Stimulated activated naive CD8-positive, alpha-beta T cell treated with anti-CD3 and anti-CD28 coated beads, Interleukin-15, Interleukin-2, amounts not matched to agents 100 U/mL and 50 U/mL, for 24 hours (primary cell): ENCODE results near the gene SLC17A9.

Experiments
- ATAC-seq: fragments of 150-1000 bp; cut with Tn5 transposase; one replicate; pipeline ENCODE4 v1.10.0; 2021
- DNase-seq: peaks from one replicate; pipeline ENCODE4 v3.0.0; 2021

SLC17A9 gene

DNA sequence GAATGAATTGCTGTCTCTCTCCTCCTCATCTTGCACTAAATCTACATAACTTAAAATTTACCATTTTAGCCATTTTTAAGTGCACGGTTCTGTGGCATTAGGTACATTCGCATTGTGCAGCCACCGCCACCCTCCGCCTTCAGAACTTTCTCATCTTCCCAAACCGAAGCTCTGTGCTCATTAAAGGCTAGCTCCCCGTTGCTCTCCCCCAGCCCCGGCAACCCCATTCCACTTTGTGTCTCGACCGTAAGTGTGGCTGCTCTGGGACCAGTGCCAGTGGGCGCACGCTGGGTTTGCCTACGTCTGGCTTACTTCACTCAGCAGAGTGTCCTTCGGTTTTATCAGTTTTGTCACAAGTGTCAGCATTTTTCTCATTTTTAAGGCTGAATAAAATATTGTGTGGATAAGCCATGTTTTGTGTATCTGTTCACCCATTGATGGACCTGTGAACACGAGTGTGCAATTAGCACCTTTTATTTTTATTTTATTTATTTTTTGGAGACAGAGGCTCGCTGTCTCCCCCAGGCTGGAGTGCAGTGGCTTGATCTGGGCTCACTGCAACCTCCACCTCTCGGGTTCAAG lies 16.8 kb downstream of the SLC17A9 start:
- ATAC-seq (no peak), DNase-seq (no peak)

DNA sequence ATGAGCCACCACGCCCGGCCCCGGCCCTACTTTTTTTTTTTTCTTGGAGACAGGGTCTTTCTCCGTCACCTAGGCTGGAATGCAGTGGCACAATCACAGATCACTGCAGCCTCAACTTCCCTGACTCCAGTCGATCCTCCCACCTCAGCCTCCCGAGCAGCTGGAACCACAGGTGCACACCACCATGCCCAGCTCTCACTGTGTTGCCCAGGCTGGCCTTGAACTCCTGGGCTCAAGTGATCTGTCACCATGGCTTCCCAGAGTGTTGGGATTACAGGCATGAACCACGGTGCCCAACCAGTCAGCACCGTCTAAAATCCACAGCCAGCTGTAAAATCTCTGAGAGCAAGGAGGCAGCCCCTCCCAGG lies 17.4 kb downstream of the SLC17A9 start:
- DNase-seq = no peak
- ATAC-seq = no peak

DNA sequence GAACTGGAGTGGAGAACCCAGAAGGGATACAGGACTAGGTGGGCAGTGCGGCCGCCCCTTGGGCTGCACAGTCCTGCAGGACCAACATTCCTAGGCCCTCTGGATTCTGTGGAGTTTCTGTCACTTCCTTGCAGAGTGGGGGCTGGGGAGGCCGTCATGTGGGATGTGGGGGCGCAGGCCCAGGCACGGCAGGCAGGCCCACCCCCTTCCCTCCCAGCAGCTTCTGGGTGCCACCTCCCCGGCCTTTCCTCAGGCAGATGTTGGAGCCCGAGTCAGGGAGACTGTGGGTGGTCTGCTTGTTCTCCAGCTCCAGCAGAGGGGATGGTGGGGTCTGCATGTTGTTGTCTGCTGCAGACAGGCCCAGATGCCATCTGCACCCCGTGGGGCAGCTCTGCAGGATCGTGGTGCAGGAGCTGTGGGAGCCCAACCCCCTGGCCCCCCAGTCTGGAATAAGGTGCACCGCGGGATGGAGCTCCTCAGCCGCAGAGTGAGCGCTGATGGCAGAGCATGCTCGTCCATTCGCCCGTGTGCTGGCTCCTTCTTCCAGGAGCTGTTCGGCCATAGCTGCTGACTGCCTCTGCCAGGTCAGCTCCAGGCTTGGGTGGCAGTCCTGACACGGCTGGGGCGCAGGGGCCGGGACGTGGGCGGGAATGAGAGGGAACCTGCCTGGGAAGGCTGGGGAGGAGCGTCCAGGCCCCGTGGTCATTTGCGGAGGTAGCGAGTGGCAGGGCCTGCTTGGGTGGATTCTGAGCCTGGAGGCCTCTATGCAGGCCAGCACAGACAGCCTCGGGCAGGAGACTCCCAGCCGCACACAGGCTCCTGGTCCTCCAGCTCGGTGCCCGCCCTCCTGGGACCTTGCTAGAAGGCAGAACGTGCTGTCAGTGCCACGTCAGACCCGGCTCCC lies 18.1 kb downstream of the SLC17A9 start:
- no peak for DNase-seq
- ATAC-seq = no peak

DNA sequence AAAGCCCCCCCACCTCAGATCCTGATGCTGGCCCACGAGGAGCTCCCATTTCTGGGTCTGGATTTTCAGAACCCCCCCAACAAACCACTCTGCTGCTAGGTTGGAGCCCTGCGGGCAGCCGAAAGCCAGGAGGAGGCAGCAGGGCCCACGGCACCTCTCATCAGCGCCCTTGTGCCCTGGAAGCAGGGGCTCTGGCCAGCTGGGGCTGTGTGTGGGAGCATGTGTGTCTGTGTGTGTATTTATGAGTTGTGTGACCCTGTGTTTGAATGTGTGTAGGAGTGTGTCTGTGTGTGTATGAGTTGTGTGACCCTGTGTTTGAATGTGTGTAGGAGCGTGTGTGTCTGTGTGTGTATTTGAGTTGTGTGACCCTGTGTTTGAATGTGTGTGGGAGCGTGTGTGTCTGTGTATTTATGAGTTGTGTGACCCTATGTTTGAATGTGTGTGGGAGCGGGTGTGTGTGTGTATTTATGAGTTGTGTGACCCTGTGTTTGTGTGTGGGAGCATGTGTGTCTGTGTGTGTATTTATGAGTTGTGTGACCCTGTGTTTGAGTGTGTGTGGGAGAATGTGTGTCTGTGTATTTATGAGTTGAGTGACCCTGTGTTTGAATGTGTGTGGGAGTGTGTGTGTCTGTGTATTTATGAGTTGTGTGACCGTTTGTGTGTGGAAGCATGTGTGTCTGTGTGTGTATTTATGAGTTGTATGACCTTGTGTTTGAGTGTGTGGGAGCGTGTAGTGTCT lies 18.9 kb downstream of the SLC17A9 start:
- DNase-seq (no peak), ATAC-seq (no peak)

DNA sequence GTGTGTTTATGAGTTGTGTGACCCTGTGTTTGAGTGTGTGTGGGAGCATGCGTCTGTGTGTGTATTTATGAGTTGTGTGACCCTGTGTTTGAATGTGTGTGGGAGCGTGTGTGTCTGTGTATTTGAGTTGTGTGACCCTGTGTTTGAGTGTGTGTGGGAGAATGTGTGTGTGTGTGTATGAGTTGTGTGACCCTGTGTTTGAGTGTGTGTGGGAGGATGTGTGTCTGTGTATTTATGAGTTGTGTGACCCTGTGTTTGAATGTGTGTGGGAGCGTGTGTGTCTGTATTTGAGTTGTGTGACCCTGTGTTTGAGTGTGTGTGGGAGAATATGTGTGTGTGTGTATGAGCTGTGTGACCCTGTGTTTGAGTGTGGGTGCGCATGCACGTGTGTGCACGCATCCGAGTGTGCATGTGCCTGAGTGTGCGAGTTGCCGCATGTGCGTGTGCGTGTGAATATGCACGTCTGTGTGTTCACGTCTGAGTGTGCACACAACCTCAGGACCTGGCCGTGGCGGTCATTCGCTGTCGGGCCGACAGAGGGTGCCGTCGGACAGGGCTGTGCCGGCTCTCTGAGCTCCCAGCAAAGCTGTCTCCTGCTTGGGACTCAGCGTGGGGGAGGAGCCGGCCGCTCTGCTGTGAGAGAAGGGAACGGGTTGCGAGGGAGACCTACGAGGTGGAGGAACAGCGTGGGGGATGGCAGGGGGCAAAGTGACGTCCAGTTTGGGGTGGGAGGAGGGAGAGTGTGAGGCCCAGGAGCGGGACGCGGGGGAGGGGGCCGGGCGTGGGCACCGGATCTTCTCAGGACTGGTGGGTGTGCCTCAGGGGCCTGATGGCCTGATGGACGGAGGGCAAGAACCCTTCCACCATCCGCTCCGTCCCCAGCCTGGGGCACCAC lies 19.7 kb downstream of the SLC17A9 start:
- ATAC-seq (peak; percentile 94), DNase-seq (peak; percentile 93)

DNA sequence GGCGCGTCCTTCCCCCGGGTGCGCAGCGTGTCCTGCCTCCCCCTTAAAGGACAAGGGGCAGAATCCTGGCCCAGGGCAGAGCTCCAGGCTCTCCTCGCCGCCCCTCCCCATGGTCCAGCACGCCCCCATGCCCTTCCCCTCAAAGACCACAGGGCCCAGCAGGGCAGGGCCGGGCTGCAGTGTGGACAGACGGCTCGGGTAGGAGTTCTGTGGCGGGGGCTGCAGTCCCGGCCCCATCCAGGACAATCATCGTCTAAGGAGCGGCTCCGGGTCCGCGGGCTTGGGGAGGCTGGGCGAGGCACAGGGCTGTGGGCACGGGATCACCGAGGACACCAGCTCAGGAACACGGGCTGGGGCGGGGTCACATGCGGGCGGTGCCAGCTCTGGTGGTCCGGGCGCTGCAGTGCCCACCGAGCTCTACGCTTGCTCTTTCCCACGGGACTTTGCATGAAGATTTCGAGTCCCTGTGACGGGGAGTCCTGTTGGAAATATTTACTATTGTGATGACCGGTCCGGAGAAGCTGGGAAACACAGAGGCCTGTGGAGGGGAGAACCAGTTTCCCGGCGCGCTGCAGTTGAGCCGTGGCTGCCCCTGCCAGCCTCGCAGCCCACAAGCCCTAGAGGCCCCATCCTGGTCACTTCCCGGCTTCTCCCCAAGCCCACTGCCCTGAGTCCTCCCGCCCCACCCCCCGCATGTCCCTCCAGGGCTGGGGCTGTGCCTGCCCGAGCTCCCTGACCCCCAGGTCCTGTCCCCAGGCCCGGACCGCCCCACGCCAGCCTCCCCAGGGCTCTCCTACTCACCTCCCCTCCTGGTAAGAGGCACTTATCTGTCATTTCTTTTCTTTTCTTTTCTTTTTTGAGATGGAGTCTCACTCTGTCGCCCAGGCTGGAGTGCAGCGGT lies 20.6 kb downstream of the SLC17A9 start:
- no peak for DNase-seq
- no peak for ATAC-seq

DNA sequence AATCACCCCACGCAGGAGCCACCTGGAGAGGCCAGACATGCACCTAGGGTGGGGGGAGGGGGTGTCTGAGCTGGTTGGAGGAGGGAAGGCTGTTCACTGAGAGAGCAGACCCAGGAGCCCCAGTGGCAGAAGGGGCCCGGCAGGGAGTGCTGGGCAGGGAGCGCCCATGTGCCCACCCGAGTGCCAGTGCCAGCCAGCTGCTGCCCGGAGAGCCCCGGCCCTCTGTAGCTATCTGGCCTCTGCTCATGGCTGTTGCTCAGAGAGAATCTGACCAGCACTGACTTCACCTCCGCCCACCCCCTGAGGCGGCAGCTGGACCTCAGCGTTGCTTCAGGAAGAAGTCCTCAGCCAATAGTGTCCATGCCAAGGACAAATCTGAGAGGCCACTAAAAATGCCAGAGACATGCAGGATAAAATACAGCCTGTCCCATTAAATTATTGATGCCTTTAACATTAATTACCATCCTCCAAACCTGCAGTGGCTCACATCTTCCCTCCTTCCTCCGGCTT lies 22.8 kb downstream of the SLC17A9 start:
- no peak for ATAC-seq

DNA sequence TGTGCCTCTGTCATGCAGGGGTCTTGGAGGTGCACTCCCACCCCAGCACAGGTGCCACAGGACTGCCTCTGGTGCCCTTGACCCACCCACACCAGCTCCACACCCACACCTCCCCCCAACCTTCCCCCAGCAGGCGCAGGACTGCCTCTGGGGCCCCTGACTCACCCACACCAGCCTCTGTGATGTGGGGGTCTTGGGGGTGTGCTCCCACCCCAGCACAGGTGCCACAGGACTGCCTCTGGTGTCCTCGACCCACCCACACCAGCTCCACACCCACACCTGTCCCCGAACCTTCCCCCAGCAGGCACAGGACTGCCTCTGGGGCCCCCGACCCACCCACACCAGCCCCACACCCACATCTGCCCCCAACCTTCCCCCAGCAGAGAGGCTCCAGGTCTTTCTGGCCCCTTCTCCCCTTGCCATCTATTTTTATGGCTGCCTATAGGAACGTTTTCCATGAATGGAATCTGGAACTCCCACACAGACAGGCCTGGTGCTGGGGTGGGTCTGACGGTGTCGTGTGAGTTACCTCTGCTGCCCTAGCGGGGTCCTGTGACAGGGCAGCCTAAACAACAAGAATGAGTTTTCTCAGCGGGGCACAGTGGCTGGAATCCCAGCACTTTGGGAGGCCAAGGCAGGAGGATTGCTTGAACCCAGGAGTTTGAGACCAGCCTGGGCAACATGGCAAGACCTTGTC lies 23.5 kb downstream of the SLC17A9 start:
- DNase-seq = no peak
- no peak for ATAC-seq

More for the DNA sequence above, 22.8 kb downstream of the SLC17A9 start:
- DNase-seq = no peak

DNA sequence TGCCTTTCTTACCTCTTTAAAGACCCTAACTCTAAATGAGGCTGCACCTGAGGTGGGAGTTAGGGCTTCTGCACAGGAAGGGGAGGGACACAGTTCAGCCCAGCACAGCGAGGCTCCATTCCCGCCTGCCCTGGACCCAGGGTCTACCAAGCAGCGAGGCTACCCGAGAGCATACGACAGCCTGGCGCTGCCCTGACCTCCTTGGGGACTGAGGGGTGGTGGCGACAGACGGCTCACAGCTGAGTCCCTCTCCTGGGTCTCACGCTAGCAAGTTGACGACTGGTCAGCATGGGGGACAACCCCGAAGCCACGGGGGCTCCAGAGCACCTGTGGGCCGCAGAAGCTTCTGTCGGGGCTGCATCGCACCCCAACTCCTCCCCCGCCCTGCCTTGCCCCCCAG lies 24.4 kb downstream of the SLC17A9 start:
- DNase-seq = no peak
- no peak for ATAC-seq

DNA sequence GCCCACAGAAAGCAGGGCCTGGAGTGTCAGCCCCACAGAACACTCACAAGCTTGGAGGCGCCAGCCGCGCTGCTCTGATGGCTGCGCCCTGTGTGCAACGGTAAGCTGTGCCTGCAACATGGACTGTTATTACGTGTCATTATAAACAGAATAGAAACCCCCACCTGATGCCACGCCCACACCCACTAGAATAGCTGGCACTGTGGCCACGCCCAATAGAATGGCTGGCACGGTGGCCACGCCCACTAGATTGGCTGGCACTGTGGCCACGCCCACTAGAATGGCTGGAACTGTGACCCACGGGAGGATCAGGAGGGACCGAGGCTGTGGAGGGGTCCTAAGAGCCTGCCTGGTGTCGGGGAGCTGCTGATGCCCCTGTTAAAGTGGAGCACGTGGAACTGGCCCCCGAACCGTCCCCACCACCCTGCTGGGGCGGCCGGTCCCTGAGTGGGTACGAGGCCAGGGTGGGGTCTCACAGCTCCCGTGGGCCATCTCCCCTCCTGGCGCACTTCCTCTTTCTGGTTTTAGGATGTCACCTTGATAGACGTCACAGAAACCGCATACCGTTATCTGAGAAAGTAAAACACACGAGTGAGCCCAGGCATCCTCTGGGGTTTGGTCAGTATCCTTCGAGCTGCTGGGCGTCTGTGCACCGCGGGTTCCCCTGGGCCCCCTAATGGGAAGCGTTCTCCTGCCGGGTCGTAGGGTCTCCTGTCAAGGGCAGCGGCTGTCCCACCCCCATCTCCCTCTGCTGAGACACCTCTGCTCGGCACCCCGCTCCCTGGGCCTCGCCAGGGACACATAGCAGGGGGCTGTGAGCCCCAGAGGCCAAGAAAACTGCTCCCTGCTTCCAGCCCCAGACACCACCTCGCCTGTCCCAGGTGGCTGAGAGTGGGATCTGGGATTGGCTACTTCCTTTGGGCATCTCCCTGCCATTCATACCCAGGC lies 25.4 kb downstream of the SLC17A9 start:
- ATAC-seq (peak; percentile 75), DNase-seq (peak; percentile 81)

DNA sequence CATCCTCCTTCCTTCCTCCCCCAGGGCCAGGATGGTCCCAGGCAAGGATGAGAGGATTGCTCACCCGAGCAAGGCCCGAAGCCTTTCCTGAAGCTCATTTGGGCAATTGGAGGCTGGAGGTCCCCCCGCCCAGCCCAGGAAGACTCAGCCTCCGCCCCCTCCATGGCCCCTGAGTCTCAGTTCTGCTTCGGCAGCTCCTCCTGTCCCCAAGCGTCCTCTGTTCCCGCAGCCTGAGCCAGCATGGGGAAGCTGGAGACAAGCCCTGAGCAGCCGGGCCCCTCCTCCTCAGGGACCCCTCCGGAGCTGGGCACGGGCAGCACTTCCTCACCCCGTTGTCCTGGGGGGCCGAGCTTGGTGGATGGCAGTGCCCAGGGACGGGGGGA lies 26.0 kb downstream of the SLC17A9 start:
- ATAC-seq (no peak), DNase-seq (no peak)

DNA sequence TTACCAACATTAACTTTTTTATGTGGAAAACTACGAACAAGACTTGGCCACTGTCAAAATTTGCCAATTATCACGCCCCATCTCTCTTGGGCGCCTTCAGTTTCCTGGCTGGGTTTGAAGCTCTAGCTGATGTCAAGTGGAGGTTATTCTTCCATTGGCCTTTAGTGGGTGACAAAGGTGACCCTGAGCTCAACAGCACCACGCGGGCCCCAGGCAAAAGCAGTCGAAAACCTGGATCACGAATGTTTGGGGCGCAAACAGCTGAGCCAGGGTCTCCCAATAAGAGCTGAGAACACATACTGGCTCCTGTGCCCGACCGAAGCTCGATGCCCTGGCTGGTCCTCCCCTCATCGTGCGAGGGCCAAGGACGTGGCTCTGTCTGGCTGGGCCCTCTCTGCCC lies 26.8 kb downstream of the SLC17A9 start:
- DNase-seq (no peak), ATAC-seq (no peak)

DNA sequence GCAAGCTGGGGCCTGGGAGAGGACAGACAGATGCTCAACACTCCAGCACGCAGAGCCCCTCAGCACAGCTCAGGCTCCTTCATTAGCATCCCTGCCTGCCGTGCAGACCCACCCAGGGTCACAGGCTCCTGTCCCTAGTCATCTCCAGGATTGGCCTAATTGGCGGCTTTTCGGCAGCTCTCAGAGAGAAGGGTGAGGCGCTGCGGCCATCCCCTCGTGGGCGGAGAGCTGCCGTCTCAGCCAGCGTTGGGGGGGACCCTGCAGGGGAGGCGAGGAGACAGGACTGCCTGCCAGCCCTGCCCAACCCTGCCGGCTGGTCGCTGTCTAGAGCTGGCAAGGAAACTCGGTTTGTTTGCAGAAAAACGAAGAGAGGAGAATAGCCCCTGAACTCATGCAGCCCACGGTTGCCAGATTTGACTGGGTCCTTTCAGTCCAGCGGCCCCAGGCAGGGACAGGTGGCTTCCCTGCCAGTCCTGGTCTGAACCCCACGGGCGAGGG lies 27.4 kb downstream of the SLC17A9 start:
- DNase-seq (no peak), ATAC-seq (no peak)

DNA sequence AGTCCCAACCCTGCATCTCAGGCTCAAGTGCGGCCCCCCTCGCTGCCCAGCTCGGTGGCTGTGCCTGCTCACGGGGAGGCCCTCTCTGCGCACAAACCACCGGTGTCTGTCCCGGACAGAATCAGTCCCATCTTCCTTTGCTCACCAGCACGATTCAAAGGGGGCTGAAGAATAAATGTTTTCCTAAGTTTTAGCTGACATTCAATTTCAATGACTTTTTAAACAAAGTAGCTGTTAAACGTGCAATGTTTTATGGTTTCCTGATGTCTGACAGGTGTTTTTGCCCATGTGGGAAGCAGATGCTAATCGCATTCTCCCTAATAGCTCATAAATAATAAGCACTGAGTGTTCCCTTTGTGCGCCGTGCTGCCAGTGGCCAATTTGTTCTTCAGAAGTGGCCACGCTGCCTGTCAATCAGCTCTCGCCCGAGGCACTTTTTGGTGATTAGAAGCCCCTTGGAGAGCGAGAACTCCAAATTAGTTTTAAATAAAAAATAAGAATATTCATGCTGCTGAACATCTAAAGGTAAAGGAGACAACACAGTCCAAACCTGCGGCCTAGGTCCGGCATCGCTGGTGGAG lies 28.0 kb downstream of the SLC17A9 start:
- no peak for DNase-seq
- ATAC-seq = no peak

DNA sequence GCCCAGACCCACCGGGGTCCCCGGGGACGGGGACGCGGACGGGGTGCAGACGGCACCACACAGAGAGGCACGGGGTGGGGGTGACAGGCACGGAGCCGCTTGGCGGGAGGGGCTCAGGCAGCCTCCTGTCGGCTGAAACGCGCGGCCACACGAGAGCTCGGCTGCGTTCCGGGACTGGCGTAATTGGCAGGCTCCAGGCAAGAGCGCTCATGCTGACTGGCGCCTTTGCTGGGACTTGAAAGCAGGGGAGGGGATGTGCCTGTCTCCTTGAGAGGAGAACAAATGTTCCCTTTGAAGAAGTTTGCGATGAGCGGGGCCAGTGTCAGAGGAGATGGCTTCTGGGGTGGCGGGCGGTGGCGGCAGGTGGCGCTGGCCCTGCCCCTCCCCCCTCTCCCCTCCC lies 28.5 kb downstream of the SLC17A9 start:
- peak; percentile 43 for DNase-seq
- ATAC-seq = no peak

DNA sequence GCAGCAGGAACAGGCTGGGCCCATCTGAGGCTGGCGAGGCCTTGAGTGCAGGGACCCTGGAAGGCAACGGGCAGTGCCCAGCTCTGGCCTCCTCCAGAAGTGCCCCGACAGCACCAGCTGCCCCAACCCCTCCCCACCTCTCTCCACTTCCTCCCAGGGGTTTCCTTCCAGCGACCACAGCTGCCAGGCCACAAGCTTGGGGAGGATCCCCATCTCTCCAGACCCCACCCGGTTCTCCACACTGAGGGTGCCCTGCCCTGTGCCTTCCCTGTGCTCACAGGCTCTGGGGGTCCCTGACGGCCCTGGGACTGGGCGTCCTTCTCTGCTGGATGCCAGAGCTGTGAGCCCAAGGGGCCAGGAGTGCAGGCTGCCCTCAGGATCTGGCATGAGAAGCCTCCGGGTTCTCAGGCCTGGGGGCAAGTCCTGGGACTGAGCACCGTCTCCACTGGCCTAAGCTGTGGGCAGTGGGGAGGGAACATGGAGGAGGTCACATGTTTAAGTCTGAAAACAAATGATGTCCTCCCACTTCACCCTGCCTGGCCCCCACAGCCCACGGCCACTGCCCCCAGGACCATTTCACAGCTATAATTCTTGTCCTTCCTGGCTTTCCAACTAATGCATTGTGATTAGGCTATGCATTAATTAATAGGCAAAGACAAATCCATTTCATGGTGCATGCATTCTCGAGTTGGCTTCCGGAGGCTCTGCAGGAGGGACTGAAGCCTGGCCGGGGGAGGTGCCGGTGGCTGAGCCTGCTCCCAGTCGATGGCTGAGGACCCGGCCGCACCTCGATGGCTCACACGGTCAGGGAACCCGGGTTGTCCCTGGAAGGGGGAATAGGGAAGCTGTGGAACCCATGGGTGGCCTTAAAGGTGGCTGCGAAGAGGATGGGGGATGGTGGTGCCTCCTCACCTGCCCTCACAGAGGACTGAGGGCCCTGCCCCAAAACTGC lies 29.9 kb downstream of the SLC17A9 start:
- ATAC-seq (no peak), DNase-seq (no peak)

DNA sequence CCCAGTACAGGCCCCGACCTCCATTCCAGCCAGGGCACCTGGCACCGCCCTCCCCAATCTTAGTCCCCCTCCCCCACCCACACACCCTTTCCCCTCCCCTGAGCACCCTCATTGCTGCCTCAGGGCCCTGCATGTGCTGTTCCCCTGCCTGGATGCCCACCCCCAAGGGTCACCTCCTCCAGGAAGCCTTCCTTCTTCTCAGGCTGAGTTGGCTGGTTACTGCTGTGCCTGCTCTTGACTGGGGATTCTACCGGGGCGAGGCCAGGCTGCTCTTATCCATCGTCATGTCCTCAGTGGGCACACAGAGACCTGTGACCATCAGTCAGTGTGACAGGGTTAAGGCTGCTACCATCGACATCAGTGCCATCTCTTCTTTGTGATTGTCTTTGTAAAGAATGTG lies 30.7 kb downstream of the SLC17A9 start:
- ATAC-seq (no peak), DNase-seq (no peak)
